ENCODE results near the gene DENND6B.
"Not testable (repeated sequence)": the region's sequence is repeated elsewhere in the genome, so short reads cannot be mapped to it uniquely, and the experiment has no call there.

DENND6B gene

GRCh38 chr22:50326956-50327710 lies at the start of gene DENND6B:
Gene DENND6B, minus strand, starts transcription at chr22:50327012. Its CDS starts 24 bp downstream, at chr22:50326988.
- peak; percentile 66 for DNase-seq

- no peak for DNase-seq
Observed at GRCh38 chr22:50376085-50376651, 49.4 kb upstream of the DENND6B start.

GRCh38 chr22:50371101-50371648 lies 44.4 kb upstream of the DENND6B start:
- DNase-seq, result no peak

GRCh38 chr22:50367778-50368500 lies 41.1 kb upstream of the DENND6B start:
- DNase-seq, result no peak

- not testable (repeated sequence) for DNase-seq
Observed at GRCh38 chr22:50363803-50364194, 37.0 kb upstream of the DENND6B start.

- no peak for DNase-seq
Observed at GRCh38 chr22:50363166-50363802, 36.5 kb upstream of the DENND6B start.

GRCh38 chr22:50361688-50362087 lies 34.9 kb upstream of the DENND6B start:
- DNase-seq, result no peak

- no peak for DNase-seq
Observed at GRCh38 chr22:50361222-50361621, 34.4 kb upstream of the DENND6B start.

GRCh38 chr22:50360578-50360977 lies 33.8 kb upstream of the DENND6B start:
- no peak for DNase-seq

GRCh38 chr22:50357756-50358155 lies 30.9 kb upstream of the DENND6B start:
- no peak for DNase-seq

GRCh38 chr22:50357222-50357621 lies 30.4 kb upstream of the DENND6B start:
- DNase-seq, result no peak

GRCh38 chr22:50356186-50356585 lies 29.4 kb upstream of the DENND6B start:
- DNase-seq, result no peak

- DNase-seq, result no peak
Observed at GRCh38 chr22:50348058-50348457, 21.2 kb upstream of the DENND6B start.

GRCh38 chr22:50347157-50347556 lies 20.3 kb upstream of the DENND6B start:
- no peak for DNase-seq

- no peak for DNase-seq
Observed at GRCh38 chr22:50346470-50346869, 19.7 kb upstream of the DENND6B start.

GRCh38 chr22:50343541-50343935 lies 16.7 kb upstream of the DENND6B start:
- no peak for DNase-seq

GRCh38 chr22:50342651-50343540 lies 16.1 kb upstream of the DENND6B start, which contains the start of gene PPP6R2:
Gene PPP6R2, plus strand, starts transcription at chr22:50343327. Its CDS starts 50,582 bp downstream, at chr22:50393909.
- peak; percentile 50 for DNase-seq

- peak; percentile 68 for DNase-seq
Observed at GRCh38 chr22:50341977-50342650, 15.3 kb upstream of the DENND6B start.

GRCh38 chr22:50339945-50340879 lies 13.4 kb upstream of the DENND6B start:
- no peak for DNase-seq

- no peak for DNase-seq
Observed at GRCh38 chr22:50338860-50339462, 12.1 kb upstream of the DENND6B start.

Data from NCI-H510A treated with DMSO at 0.1 percent for 48 hours (cell line).